Mesenchymal stem cell (in vitro differentiated cells and primary cell): ENCODE results near the gene SESN1.

Source experiments
- DNase-seq: peaks from one replicate; pipeline ENCODE4 v3.0.0-alpha.2; 2013
- H2AFZ ChIP-seq: one replicate; pipeline ENCODE4 v1.6.1; 2013; ENCODE audit warnings: low read depth, mild to moderate bottlenecking, control low read depth, inconsistent platforms, low read length, moderate library complexity
- H2AK5ac ChIP-seq: 2 replicates; pipeline ENCODE4 v1.6.1; 2013; ENCODE audit warnings: low read length, moderate library complexity, mild to moderate bottlenecking, inconsistent platforms; ENCODE audit not compliant: severe bottlenecking
- H2BK120ac ChIP-seq: one replicate; pipeline ENCODE4 v1.6.1; 2013; ENCODE audit warnings: low read depth, mild to moderate bottlenecking, inconsistent platforms, low read length, moderate library complexity
- H2BK12ac ChIP-seq, 2 experiments: one replicate each; pipeline ENCODE4 v1.6.1; 2013; ENCODE audit warnings: inconsistent platforms in 2 of 2, low read length in 2 of 2, mild to moderate bottlenecking in 2 of 2, moderate library complexity in 2 of 2, control low read depth in 1 of 2
- H2BK15ac ChIP-seq: one replicate; pipeline ENCODE4 v1.6.1; 2013; ENCODE audit warnings: mild to moderate bottlenecking, low read depth, inconsistent platforms; ENCODE audit not compliant: poor library complexity, severe bottlenecking
- H2BK5ac ChIP-seq: 2 replicates; pipeline ENCODE4 v1.6.1; 2013; ENCODE audit warnings: low read depth, mild to moderate bottlenecking, low read length, control low read depth, inconsistent platforms; ENCODE audit not compliant: poor library complexity, severe bottlenecking
- H3K14ac ChIP-seq, 2 experiments: one replicate each; pipeline ENCODE4 v1.6.1; 2013; ENCODE audit warnings: inconsistent platforms in 2 of 2, low read length in 2 of 2, control low read depth in 1 of 2, mild to moderate bottlenecking in 1 of 2, moderate library complexity in 1 of 2
- H3K18ac ChIP-seq, 2 experiments: one replicate each; pipeline ENCODE4 v1.6.1; 2013; ENCODE audit warnings: inconsistent platforms in 2 of 2, low read length in 2 of 2, control low read depth in 1 of 2, low read depth in 1 of 2, mild to moderate bottlenecking in 1 of 2
- H3K23ac ChIP-seq, 2 experiments: one replicate each; pipeline ENCODE4 v1.6.1; 2013; ENCODE audit warnings: inconsistent platforms in 2 of 2, low read length in 2 of 2, mild to moderate bottlenecking in 2 of 2, moderate library complexity in 2 of 2, control low read depth in 1 of 2
- H3K27ac ChIP-seq: 2 replicates; pipeline ENCODE4 v1.5.1; 2013; ENCODE audit warnings: mild to moderate bottlenecking, moderate library complexity, low read length, control low read depth, inconsistent platforms; ENCODE audit not compliant: poor library complexity, severe bottlenecking
- H3K27me3 ChIP-seq, 2 experiments: 2 replicates each; pipeline versions ENCODE4 v1.6.1 to v1.7.0; 2013; ENCODE audit warnings: low read length in 2 of 2, mild to moderate bottlenecking in 2 of 2, moderate library complexity in 2 of 2, control low read depth in 1 of 2, inconsistent platforms in 1 of 2; ENCODE audit not compliant: control insufficient read depth in 1 of 2, insufficient read depth in 1 of 2
- H3K36me3 ChIP-seq, 2 experiments: 2 replicates each; pipeline versions ENCODE4 v1.6.1 to v1.7.0; 2013; ENCODE audit warnings: low read length in 2 of 2, control low read depth in 1 of 2, inconsistent platforms in 1 of 2, low read depth in 1 of 2, mild to moderate bottlenecking in 1 of 2; ENCODE audit not compliant: insufficient read depth in 2 of 2, control insufficient read depth in 1 of 2
- H3K4ac ChIP-seq, 2 experiments: one replicate each; pipeline ENCODE4 v1.6.1; 2013; ENCODE audit warnings: inconsistent platforms in 2 of 2, low read length in 2 of 2, mild to moderate bottlenecking in 2 of 2, moderate library complexity in 2 of 2, control low read depth in 1 of 2, low read depth in 1 of 2
- H3K4me1 ChIP-seq: 2 replicates; pipeline ENCODE4 v1.6.1; 2013; ENCODE audit warnings: low read depth, low read length, control low read depth; ENCODE audit not compliant: control insufficient read depth, insufficient read depth
- H3K4me2 ChIP-seq: 2 replicates; pipeline ENCODE4 v1.6.1; 2013; ENCODE audit warnings: low read length, mild to moderate bottlenecking, inconsistent platforms; ENCODE audit not compliant: poor library complexity, severe bottlenecking
- H3K4me3 ChIP-seq, 2 experiments: 2 replicates each; pipeline versions ENCODE4 v1.5.1 to v1.7.0; 2013; ENCODE audit warnings: low read length in 2 of 2, mild to moderate bottlenecking in 2 of 2, control low read depth in 1 of 2, low read depth in 1 of 2; ENCODE audit not compliant: insufficient read depth in 1 of 2
- H3K79me1 ChIP-seq: replicated peaks from 2 replicates; pipeline ENCODE4 v1.6.1; 2013; ENCODE audit warnings: mild to moderate bottlenecking, control low read depth, low read length, inconsistent platforms; ENCODE audit not compliant: poor library complexity, severe bottlenecking
- H3K9ac ChIP-seq: 2 replicates; pipeline ENCODE4 v1.7.0; 2013; ENCODE audit warnings: mild to moderate bottlenecking, low read length, moderate library complexity
- H3K9me3 ChIP-seq: 2 replicates; pipeline ENCODE4 v1.7.0; 2013; ENCODE audit warnings: mild to moderate bottlenecking, low read length; ENCODE audit not compliant: control insufficient read depth
- H4K8ac ChIP-seq: one replicate; pipeline ENCODE4 v1.6.1; 2013; ENCODE audit warnings: inconsistent platforms, mild to moderate bottlenecking, low read length, moderate library complexity
- H4K91ac ChIP-seq: one replicate; pipeline ENCODE4 v1.6.1; 2013; ENCODE audit warnings: mild to moderate bottlenecking, low read length, inconsistent platforms
- WGBS: methylation state at CpG from one replicate; pipeline ENCODE4 v1.1.7; 2013; ENCODE audit warnings: mixed read lengths; 5-methylcytosine and 5-hydroxymethylcytosine counted together

SESN1 gene

DNA sequence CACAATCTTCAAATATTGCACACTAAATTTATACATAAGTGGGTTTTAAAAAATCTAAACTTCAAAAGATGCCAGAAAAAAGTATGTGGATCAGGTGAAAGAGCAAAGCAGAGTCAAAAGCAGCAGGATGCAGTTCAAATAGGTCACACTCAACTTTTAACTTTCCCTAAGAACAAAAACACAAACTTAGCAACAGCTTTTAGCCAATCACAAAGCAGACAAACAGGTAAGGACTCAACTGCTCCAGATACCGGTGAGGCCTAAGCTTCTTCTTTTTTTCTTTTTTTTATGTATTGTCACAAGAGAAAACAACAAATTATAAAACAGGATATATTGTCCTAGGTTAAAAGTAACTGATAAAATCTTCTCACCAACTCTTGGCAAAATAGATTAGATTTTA lies 74.7 kb downstream of the SESN1 start:
- Histone ChIP-seq H3K9ac (no peak overlapping the region), H3K27ac (no peak overlapping the region), H3K4me3 (no peak overlapping the region), H4K91ac (no peak overlapping the region), H3K4ac (no peak overlapping the region), H2BK5ac (no peak overlapping the region), H3K18ac (no peak overlapping the region), H3K9me3 (no peaks in the 10 kb centered on the region), H3K27me3 (no peaks in the 10 kb centered on the region), H3K23ac (no peak overlapping the region), H3K79me1 (peaks cover 5% of the 10 kb centered on the region), H3K4me2 (no peak overlapping the region), H4K8ac (no peak overlapping the region), H3K36me3 (no peaks in the 10 kb centered on the region), H2BK15ac (no peak overlapping the region), H2AK5ac (no peak overlapping the region), H2BK12ac (no peak overlapping the region), H2BK120ac (no peak overlapping the region), H3K14ac (no peak overlapping the region), H3K4me1 (no peaks in the 10 kb centered on the region), H2AFZ (no peak overlapping the region)
- DNase-seq, result no peak
- WGBS, result no CpG with 5 or more reads among the region's 1 CpG

DNA sequence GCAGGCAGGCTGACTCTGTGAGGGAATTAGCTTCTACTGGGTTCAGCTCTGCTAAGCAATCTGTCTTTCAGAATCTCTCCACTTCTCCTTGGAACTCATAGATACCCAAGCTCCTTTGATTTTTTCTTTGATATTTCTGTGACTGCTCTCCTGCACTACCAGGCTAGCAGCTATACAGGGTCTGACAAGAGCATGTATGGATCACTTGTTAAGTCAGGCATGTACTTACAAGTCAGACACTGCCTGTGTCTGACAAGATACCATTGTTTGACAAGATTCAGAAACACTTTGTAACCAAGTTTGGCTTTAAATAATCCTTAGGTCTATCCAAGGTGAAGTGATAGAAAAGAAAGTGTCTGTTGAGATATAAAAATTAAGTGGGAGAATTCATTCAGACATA lies 79.5 kb downstream of the SESN1 start:
- Histone ChIP-seq H3K4me2 (no peak overlapping the region), H2AFZ (no peak overlapping the region), H3K27me3 (no peaks in the 10 kb centered on the region), H2BK120ac (no peak overlapping the region), H4K91ac (no peak overlapping the region), H2BK15ac (no peak overlapping the region), H3K9me3 (no peaks in the 10 kb centered on the region), H2AK5ac (no peak overlapping the region), H3K79me1 (peaks cover 3% of the 10 kb centered on the region), H3K27ac (no peak overlapping the region), H2BK5ac (no peak overlapping the region), H4K8ac (no peak overlapping the region), H3K4ac (no peak overlapping the region), H3K23ac (no peak overlapping the region), H3K9ac (no peak overlapping the region), H3K4me1 (no peaks in the 10 kb centered on the region), H3K4me3 (no peak overlapping the region), H2BK12ac (no peak overlapping the region), H3K36me3 (no peaks in the 10 kb centered on the region), H3K18ac (no peak overlapping the region), H3K14ac (no peak overlapping the region)
- DNase-seq, result no peak

GRCh38 chr6:109014606-109015005 lies 80.0 kb downstream of the SESN1 start:
- no peak overlapping the region for H3K14ac ChIP-seq
- no peaks in the 10 kb centered on the region for H3K4me1 ChIP-seq
- peaks cover 3% of the 10 kb centered on the region for H3K79me1 ChIP-seq
- no peak overlapping the region for H3K23ac ChIP-seq
- no peaks in the 10 kb centered on the region for H3K36me3 ChIP-seq
- H2BK5ac ChIP-seq, result no peak overlapping the region
- no peak overlapping the region for H2BK12ac ChIP-seq
- no peak overlapping the region for H2BK120ac ChIP-seq
- H3K9me3 ChIP-seq, result no peaks in the 10 kb centered on the region
- no peak overlapping the region for H4K91ac ChIP-seq
- no peak for DNase-seq
- no peaks in the 10 kb centered on the region for H3K27me3 ChIP-seq
- no peak overlapping the region for H3K4me2 ChIP-seq
- no peak overlapping the region for H3K9ac ChIP-seq
- no peak overlapping the region for H3K4ac ChIP-seq
- no peak overlapping the region for H3K4me3 ChIP-seq
- no peak overlapping the region for H4K8ac ChIP-seq
- no peak overlapping the region for H2BK15ac ChIP-seq
- no peak overlapping the region for H3K18ac ChIP-seq
- WGBS, result no CpG with 5 or more reads among the region's 2 CpGs
- no peak overlapping the region for H2AK5ac ChIP-seq
- H2AFZ ChIP-seq, result no peak overlapping the region
- no peak overlapping the region for H3K27ac ChIP-seq

GRCh38 chr6:109013656-109014305 lies 80.9 kb downstream of the SESN1 start:
- Histone ChIP-seq H3K79me1 (peaks cover 8% of the 10 kb centered on the region), H3K27ac (no peak overlapping the region), H2BK12ac (no peak overlapping the region), H2AK5ac (no peak overlapping the region), H2BK120ac (no peak overlapping the region), H3K23ac (no peak overlapping the region), H2AFZ (no peak overlapping the region), H3K36me3 (no peaks in the 10 kb centered on the region), H3K18ac (no peak overlapping the region), H3K4ac (no peak overlapping the region), H3K9me3 (no peaks in the 10 kb centered on the region), H3K4me3 (no peak overlapping the region), H4K91ac (no peak overlapping the region), H2BK15ac (no peak overlapping the region), H3K4me1 (no peaks in the 10 kb centered on the region), H3K14ac (no peak overlapping the region), H3K9ac (no peak overlapping the region), H3K4me2 (no peak overlapping the region), H2BK5ac (no peak overlapping the region), H4K8ac (no peak overlapping the region), H3K27me3 (no peaks in the 10 kb centered on the region)
- DNase-seq, result no peak
- 32% methylated on average over 1 of the region's 2 CpGs for WGBS
